ENCODE results near the gene PBLD.
"Not testable (repeated sequence)": the region's sequence is repeated elsewhere in the genome, so short reads cannot be mapped to it uniquely, and the experiment has no call there.

The PBLD gene

GRCh38 chr10:68333058-68333395 lies 299 bp upstream of the PBLD start:
- H3K27ac ChIP-seq = peak overlapping the region; percentile 96
- TF ChIP-seq CTCF (conservative IDR thresholded peaks at IDR 0.05; ENCODE audit: low read depth) = peak; percentile 9; the same call in 1 of the 2 replicates
- no peak for DNase-seq (ENCODE audit: low spot score)
- ChIA-PET CTCF (interaction anchor here (0.7 to 1.1 kb wide), 2 partner anchors 16 to 120 kb away, joined by 3 to 7 read pairs; no protein-coding TSS in a partner anchor), POLR2A (ENCODE audit: low non-redundant PET) (interaction anchor here (0.6 to 0.7 kb wide), 2 partner anchors 429 to 570 kb away, joined by 3 read pairs; no protein-coding TSS in a partner anchor)

GRCh38 chr10:68331455-68332258 lies 1.1 kb downstream of the PBLD start, which contains the start of gene HNRNPH3:
HNRNPH3 (plus strand) TSS chr10:68332064; CDS start chr10:68337222, 5,158 bp downstream.
- ChIA-PET POLR2A (ENCODE audit: low non-redundant PET) (interaction anchor here (0.7 kb wide), 2 partner anchors 261 to 605 kb away, joined by 4 to 6 read pairs; no protein-coding TSS in a partner anchor), CTCF (interaction anchor here (0.5 to 0.6 kb wide), 3 partner anchors 19 to 281 kb away, joined by 3 read pairs; no protein-coding TSS in a partner anchor)
- peak; percentile 97 for DNase-seq (ENCODE audit: low spot score)
- no peak for TF ChIP-seq CTCF (conservative IDR thresholded peaks at IDR 0.05; ENCODE audit: low read depth)
- H3K27ac ChIP-seq = peak within 1 kb of the TSS; percentile 96

GRCh38 chr10:68330852-68331454 lies 1.8 kb downstream of the PBLD start:
- ChIA-PET CTCF (no interaction called here), POLR2A (ENCODE audit: low non-redundant PET) (no interaction called here)
- no peak for TF ChIP-seq CTCF (conservative IDR thresholded peaks at IDR 0.05; ENCODE audit: low read depth)
- peak overlapping the region; percentile 96 for H3K27ac ChIP-seq
- no peak for DNase-seq (ENCODE audit: low spot score)

- CTCF ChIA-PET = interaction anchor here (1.0 kb wide), 1 partner anchor 117 kb away, joined by 3 read pairs; no protein-coding TSS in a partner anchor
- no peak for TF ChIP-seq CTCF (conservative IDR thresholded peaks at IDR 0.05; ENCODE audit: low read depth)
- H3K27ac ChIP-seq = no peak overlapping the region
- no peak for DNase-seq (ENCODE audit: low spot score)
- POLR2A ChIA-PET (ENCODE audit: low non-redundant PET) = no interaction called here
These were observed 3.2 kb downstream of the PBLD start for GRCh38 chr10:68329506-68329861.

- CTCF ChIA-PET = interaction anchor here (0.7 kb wide), 1 partner anchor 47 kb away, joined by 3 read pairs; no protein-coding TSS in a partner anchor
- peak overlapping the region; percentile 78 for H3K27ac ChIP-seq
- peak; percentile 46 for DNase-seq (ENCODE audit: low spot score)
- no peak for TF ChIP-seq CTCF (conservative IDR thresholded peaks at IDR 0.05; ENCODE audit: low read depth)
- POLR2A ChIA-PET (ENCODE audit: low non-redundant PET) = interaction anchor here (0.7 kb wide), 1 partner anchor 238 kb away, joined by 3 read pairs; no protein-coding TSS in a partner anchor
These were observed 4.6 kb downstream of the PBLD start for GRCh38 chr10:68327889-68328786.

GRCh38 chr10:68324396-68324795 lies 8.3 kb downstream of the PBLD start:
- POLR2A ChIA-PET (ENCODE audit: low non-redundant PET); H3K27ac ChIP-seq; DNase-seq (ENCODE audit: low spot score); CTCF ChIA-PET: not testable (repeated sequence)
